GM12891 (cell line): ENCODE results near the gene ABCG1.
A peak's percentile ranks its signal among the peaks of the same experiment; 100 is the strongest.

ENCODE experiments used
- DNase-seq: peaks from one replicate; pipeline ENCODE4 v3.0.0; 2011; ENCODE audit warnings: low spot score; ENCODE audit not compliant: insufficient read length
- FAIRE-seq: peaks from 2 replicates; lab custom pipeline; 2011; peaks lifted over from hg19 to GRCh38; lab: Jason Lieb, UNC
- PAX5 ChIP-seq: IDR thresholded peaks from 2 replicates; pipeline ENCODE4 v1.6.1; 2011; ENCODE audit warnings: low read length, moderate library complexity, mild to moderate bottlenecking; ENCODE audit not compliant: insufficient read depth, severe bottlenecking
- POLR2A ChIP-seq: IDR thresholded peaks from 2 replicates; pipeline ENCODE4 v1.6.1; 2011; ENCODE audit warnings: low read depth, low read length, control low read depth
- POLR2AphosphoS5 ChIP-seq: IDR thresholded peaks from 2 replicates; pipeline ENCODE4 v1.6.1; 2011; ENCODE audit warnings: low read depth, low read length, control low read depth
- POU2F2 ChIP-seq: IDR thresholded peaks from 2 replicates; pipeline ENCODE4 v1.6.1; 2011; ENCODE audit warnings: low read depth, mild to moderate bottlenecking, control low read depth, low read length, moderate library complexity
- SPI1 ChIP-seq: IDR thresholded peaks from 2 replicates; pipeline ENCODE4 v1.6.1; 2011; ENCODE audit warnings: low read depth, low read length, control low read depth
- TAF1 ChIP-seq: IDR thresholded peaks from 2 replicates; pipeline ENCODE4 v1.6.1; 2011; ENCODE audit warnings: low read depth, low read length, control low read depth

Gene ABCG1

GRCh38 chr21:42231756-42232155, 12.8 kb downstream of the ABCG1 start:
- DNase-seq = no peak
- TF ChIP-seq POU2F2 = no peak
- no peak for TF ChIP-seq SPI1
- TF ChIP-seq PAX5 = no peak
- no peak for TF ChIP-seq POLR2A
- no peak for TF ChIP-seq POLR2AphosphoS5
- TF ChIP-seq TAF1 = no peak
- no peak for FAIRE-seq

GRCh38 chr21:42232176-42232825, 13.4 kb downstream of the ABCG1 start:
- FAIRE-seq (peak; percentile 60), DNase-seq (no peak)
- TF ChIP-seq PAX5 (no peak), POLR2AphosphoS5 (no peak), POU2F2 (no peak)

- TF ChIP-seq SPI1 (peak; percentile 99), POU2F2 (peak; percentile 5; the same call in 1 of the 2 replicates), TAF1 (no peak)
- peak; percentile 67 for DNase-seq
- FAIRE-seq = peak; percentile 93
Observed at GRCh38 chr21:42233067-42233961, 14.4 kb downstream of the ABCG1 start.

DNA sequence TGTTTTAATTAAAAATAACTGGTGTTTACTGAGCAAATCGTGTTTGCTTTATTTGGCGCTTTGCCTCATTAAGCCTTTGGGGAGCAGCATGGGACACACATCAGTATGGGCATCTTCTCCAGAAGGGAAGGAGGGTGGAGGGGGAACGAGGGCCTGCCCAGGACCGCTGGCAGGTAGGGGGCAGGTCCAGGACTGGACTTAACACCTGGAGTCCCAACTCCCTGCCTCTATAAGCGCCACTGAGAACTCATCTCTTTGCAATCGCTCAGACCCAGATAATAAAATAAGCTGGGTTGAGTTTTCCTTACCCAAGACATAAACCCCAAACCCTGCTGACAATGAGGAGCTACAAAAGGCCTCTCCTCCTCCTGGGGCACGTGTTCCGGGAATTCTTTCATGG, 15.1 kb downstream of the ABCG1 start:
- TF ChIP-seq POLR2A (no peak), TAF1 (no peak), POU2F2 (no peak), SPI1 (no peak), POLR2AphosphoS5 (no peak), PAX5 (no peak)
- FAIRE-seq = no peak
- DNase-seq = no peak

- TF ChIP-seq POU2F2 (no peak), POLR2A (no peak), TAF1 (no peak), SPI1 (no peak), PAX5 (no peak), POLR2AphosphoS5 (no peak)
- DNase-seq = peak; percentile 62
Observed at GRCh38 chr21:42234464-42235241, 15.7 kb downstream of the ABCG1 start.

DNA sequence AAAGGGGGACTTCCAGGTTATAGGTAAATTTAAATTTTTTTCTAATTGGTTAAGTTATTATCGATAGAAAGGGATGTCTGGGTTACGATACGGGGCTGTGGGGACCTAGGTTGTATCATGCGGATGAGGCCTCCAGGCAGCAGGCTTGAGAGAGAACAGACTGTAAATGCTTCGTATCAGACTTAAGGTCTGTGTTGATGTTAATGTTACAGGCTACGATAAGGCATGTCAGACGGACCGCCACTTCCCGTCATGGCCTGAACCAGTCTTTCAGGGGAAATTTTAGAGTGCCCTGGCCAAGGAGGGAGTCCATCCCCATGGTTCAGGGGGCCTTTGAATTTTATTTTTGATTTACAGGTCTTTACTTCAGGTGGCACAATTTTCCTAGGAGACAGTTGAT, 16.7 kb downstream of the ABCG1 start:
- TF ChIP-seq PAX5 = no peak
- no peak for TF ChIP-seq POLR2A
- no peak for TF ChIP-seq TAF1
- no peak for TF ChIP-seq POLR2AphosphoS5
- TF ChIP-seq POU2F2 = no peak
- TF ChIP-seq SPI1 = no peak
- DNase-seq = no peak
- FAIRE-seq = no peak

More at GRCh38 chr21:42234464-42235241, 15.7 kb downstream of the ABCG1 start:
- peak; percentile 74 for FAIRE-seq

GRCh38 chr21:42236014-42236413, 17.1 kb downstream of the ABCG1 start:
- no peak for DNase-seq
- no peak for FAIRE-seq
- TF ChIP-seq POLR2AphosphoS5 = no peak
- TF ChIP-seq PAX5 = no peak
- TF ChIP-seq SPI1 = no peak
- no peak for TF ChIP-seq POLR2A
- no peak for TF ChIP-seq POU2F2
- TF ChIP-seq TAF1 = no peak

- TF ChIP-seq TAF1 (no peak), SPI1 (no peak), POLR2AphosphoS5 (no peak), PAX5 (no peak), POU2F2 (no peak), POLR2A (no peak)
- FAIRE-seq (peak; percentile 92), DNase-seq (no peak)
Observed at GRCh38 chr21:42236693-42237092, 17.8 kb downstream of the ABCG1 start.

DNA sequence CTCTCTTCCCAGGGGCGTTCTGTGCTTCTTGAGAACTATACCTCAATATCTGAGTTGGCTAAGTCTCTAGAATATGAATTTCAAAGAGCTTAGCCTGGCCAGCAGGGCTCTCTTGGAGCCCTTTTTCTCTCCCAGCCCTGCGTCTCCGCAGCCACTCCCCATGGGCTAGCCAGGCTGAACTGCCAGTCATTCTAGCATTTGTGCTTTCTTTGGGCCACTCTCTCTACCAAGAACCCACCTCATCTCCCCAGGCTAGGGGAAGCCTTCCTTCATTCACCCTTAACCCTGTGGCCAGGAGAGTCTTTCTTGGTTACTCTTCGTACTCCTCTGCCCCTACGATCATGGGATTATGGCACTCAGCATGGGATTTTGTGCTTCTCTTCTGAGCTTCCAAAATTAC, 18.2 kb downstream of the ABCG1 start:
- DNase-seq (no peak), FAIRE-seq (no peak)
- TF ChIP-seq POU2F2 (no peak), POLR2A (no peak)

GRCh38 chr21:42237577-42237976, 18.6 kb downstream of the ABCG1 start:
- DNase-seq (no peak), FAIRE-seq (peak; percentile 45)

More at GRCh38 chr21:42237577-42237976, 18.6 kb downstream of the ABCG1 start:
- TF ChIP-seq PAX5 (no peak), POLR2AphosphoS5 (no peak), TAF1 (no peak), POLR2A (no peak)
